CD4-positive, CD25-positive, alpha-beta regulatory T cell (primary cell): Measurements from ENCODE around the gene VIT. TPM values are rescaled to one million over a fixed set of nuclear protein-coding genes. Genes with fewer than 3 reads are reported as not detected.

Source experiments
- ATAC-seq, 2 donors: fragments of 150-1000 bp; cut with Tn5 transposase; one replicate each; pipeline ENCODE4 v1.10.0; 2021; ENCODE audit warnings: low read depth in 2 of 2, moderate number of reproducible peaks in 2 of 2, moderate library complexity in 1 of 2
- DNase-seq, 3 donors: peaks; one replicate each; pipeline versions ENCODE4 v3.0.0 to v3.0.0-alpha.2; 2012 to 2022; ENCODE audit warnings: mixed read lengths in 1 of 3
- H3K27ac ChIP-seq: one replicate; pipeline ENCODE4 v1.7.0; 2013; ENCODE audit warnings: mild to moderate bottlenecking, low read length; ENCODE audit not compliant: insufficient read depth, poor library complexity, severe bottlenecking
- H3K27me3 ChIP-seq: one replicate; pipeline ENCODE4 v1.7.0; 2013; ENCODE audit warnings: low read length; ENCODE audit not compliant: control insufficient read depth, insufficient read depth
- H3K36me3 ChIP-seq: one replicate; pipeline ENCODE4 v1.7.0; 2013; ENCODE audit warnings: mild to moderate bottlenecking, low read length, moderate library complexity; ENCODE audit not compliant: control insufficient read depth, insufficient read depth
- H3K4me1 ChIP-seq: 2 replicates; pipeline ENCODE4 v1.7.0; 2013; ENCODE audit warnings: mild to moderate bottlenecking, low read length; ENCODE audit not compliant: insufficient read depth, control insufficient read depth, poor library complexity, severe bottlenecking
- H3K4me3 ChIP-seq: one replicate; pipeline ENCODE4 v1.7.0; 2013; ENCODE audit warnings: low read depth, mild to moderate bottlenecking, low read length, moderate library complexity
- H3K9me3 ChIP-seq, 2 experiments: 1 replicate in 1 of 2; 2 replicates in 1 of 2; pipeline ENCODE4 v1.7.0; 2013; ENCODE audit warnings: low read length in 2 of 2, mild to moderate bottlenecking in 1 of 2, moderate library complexity in 1 of 2; ENCODE audit not compliant: control insufficient read depth in 2 of 2
- H3K27ac Mint-ChIP-seq, 3 donors: one replicate each; pipeline ENCODE4 v1.8.0; 2020 to 2022; ENCODE audit warnings: mild to moderate bottlenecking in 3 of 3, mixed read lengths in 3 of 3, moderate library complexity in 2 of 3
- H3K27me3 Mint-ChIP-seq: one replicate; pipeline ENCODE4 v1.8.0; 2022; ENCODE audit warnings: mild to moderate bottlenecking, mixed read lengths
- H3K36me3 Mint-ChIP-seq: one replicate; pipeline ENCODE4 v1.8.0; 2020; ENCODE audit warnings: mixed read lengths
- H3K4me1 Mint-ChIP-seq, 4 donors: one replicate each; pipeline ENCODE4 v1.8.0; 2020 to 2022; ENCODE audit warnings: mixed read lengths in 4 of 4, mild to moderate bottlenecking in 1 of 4
- H3K4me3 Mint-ChIP-seq, 4 donors: one replicate each; pipeline ENCODE4 v1.8.0; 2020 to 2022; ENCODE audit warnings: mild to moderate bottlenecking in 4 of 4, mixed read lengths in 4 of 4, moderate library complexity in 3 of 4
- H3K9me3 Mint-ChIP-seq, 7 donors: one replicate each; pipeline ENCODE4 v1.8.0; 2020 to 2022; ENCODE audit warnings: mixed read lengths in 7 of 7, mild to moderate bottlenecking in 3 of 7, moderate library complexity in 2 of 7
- polyA plus RNA-seq, 4 donors: library from polyadenylated mRNA; unstranded; fragments of 300-500 nt; fragmentation: Illumina TruSeq; gene quantifications; one replicate each; pipeline ENCODE4 v1.2.3, GENCODE V29; 2021
- total RNA-seq: library from RNA; stranded (reverse); gene quantifications from one replicate; pipeline ENCODE4 v1.2.3, GENCODE V29; 2022

Gene VIT
- total and polyA plus RNA-seq, 5 donors from 2014 or later, result not detected

DNA sequence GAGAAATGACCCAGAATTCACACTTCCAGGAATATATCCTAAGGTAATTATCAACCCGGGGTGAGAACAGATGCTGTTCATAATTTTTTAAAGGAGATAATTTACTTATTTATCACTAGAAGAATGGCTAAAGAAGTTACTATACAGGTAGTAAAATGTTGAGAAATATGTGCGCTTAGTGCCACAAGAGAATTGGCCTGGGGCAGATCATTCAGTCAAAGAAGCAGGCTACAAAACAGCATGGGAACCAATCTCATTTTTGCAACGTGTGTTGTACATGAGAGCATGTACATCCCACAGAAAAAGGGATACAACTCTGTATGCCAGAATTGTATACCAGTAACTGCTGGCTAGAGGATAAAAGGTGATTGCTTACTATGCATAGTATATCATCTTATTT is 75.2 kb downstream of the VIT start:
- H3K4me3 ChIP-seq, result no peak overlapping the region
- H3K4me1 ChIP-seq, result no peaks in the 10 kb centered on the region
- no peak overlapping the region for H3K27ac ChIP-seq
- no peaks in the 10 kb centered on the region for H3K9me3 ChIP-seq
- no peak for DNase-seq
- ATAC-seq, result no peak
- Mint-ChIP-seq H3K4me1 (no peaks in the 10 kb centered on the region), H3K4me3 (no peak overlapping the region), H3K27me3 (peaks cover 13% of the 10 kb centered on the region), H3K27ac (no peak overlapping the region), H3K9me3 (peaks cover 0 to 2% (median 0%) of the 10 kb centered on the region in 7 donors), H3K36me3 (no peaks in the 10 kb centered on the region)
- no peaks in the 10 kb centered on the region for H3K27me3 ChIP-seq
- H3K36me3 ChIP-seq, result no peaks in the 10 kb centered on the region

DNA sequence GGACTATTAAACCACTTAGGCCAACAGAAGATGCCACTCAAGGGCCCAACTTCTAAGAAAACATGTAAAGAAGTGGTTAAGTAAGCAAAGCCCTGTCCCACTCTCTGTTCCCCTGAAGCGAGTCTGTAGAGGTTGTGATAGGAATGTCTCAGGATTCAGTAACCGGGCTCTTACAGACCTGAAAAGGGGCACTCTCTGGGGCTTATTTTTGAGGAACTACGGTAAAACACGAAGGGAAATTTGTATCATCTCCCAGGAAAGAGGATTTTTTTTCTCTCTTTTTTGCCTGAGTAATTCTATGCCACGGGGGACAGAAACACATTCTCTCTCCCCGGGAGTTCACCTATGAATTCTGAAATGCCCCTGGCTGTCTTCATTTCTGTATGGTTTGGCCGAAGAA is 77.4 kb downstream of the VIT start:
- H3K27ac Mint-ChIP-seq, result no peak overlapping the region

DNA sequence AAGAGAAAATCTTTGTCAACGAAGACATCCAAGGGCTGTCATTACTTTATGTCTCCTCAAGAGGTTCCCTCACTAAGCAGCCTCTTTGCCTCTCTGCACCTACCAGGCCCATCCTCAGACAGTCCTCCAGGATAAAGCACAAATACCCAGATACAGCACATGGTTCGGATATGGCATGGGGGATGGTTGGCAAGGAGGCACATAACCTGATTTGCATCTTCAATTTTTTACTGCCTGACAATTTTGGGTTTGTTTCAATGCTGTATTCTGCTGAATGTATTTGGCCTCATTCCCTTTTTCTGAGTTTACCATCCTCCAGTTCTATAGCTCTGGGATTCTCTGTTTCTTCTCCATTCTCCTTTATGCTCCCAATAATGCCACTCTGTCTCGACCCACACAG is 78.8 kb downstream of the VIT start:
- Histone ChIP-seq H3K9me3 (no peaks in the 10 kb centered on the region), H3K4me1 (no peaks in the 10 kb centered on the region), H3K36me3 (no peaks in the 10 kb centered on the region), H3K4me3 (no peak overlapping the region), H3K27me3 (no peaks in the 10 kb centered on the region), H3K27ac (no peak overlapping the region)
- Mint-ChIP-seq H3K9me3 (peaks cover 0 to 2% (median 0%) of the 10 kb centered on the region in 7 donors), H3K27ac (no peak overlapping the region), H3K4me1 (no peaks in the 10 kb centered on the region), H3K36me3 (no peaks in the 10 kb centered on the region), H3K4me3 (no peak overlapping the region), H3K27me3 (peaks cover 9% of the 10 kb centered on the region)
- DNase-seq (no peak), ATAC-seq (no peak)

More for the DNA sequence above, 77.4 kb downstream of the VIT start:
- peaks cover 0 to 2% (median 0%) of the 10 kb centered on the region in 7 donors for H3K9me3 Mint-ChIP-seq
- Histone ChIP-seq H3K4me3 (no peak overlapping the region), H3K9me3 (no peaks in the 10 kb centered on the region), H3K27me3 (no peaks in the 10 kb centered on the region), H3K4me1 (no peaks in the 10 kb centered on the region), H3K27ac (no peak overlapping the region), H3K36me3 (no peaks in the 10 kb centered on the region)
- no peaks in the 10 kb centered on the region for H3K4me1 Mint-ChIP-seq
- H3K27me3 Mint-ChIP-seq, result peaks cover 9% of the 10 kb centered on the region
- no peaks in the 10 kb centered on the region for H3K36me3 Mint-ChIP-seq
- ATAC-seq (no peak), DNase-seq (no peak)
- H3K4me3 Mint-ChIP-seq, result no peak overlapping the region

GRCh38 chr2:36775806-36776205 is 79.3 kb downstream of the VIT start:
- Mint-ChIP-seq H3K27me3 (peaks cover 9% of the 10 kb centered on the region), H3K27ac (no peak overlapping the region), H3K9me3 (peaks cover 0 to 2% (median 0%) of the 10 kb centered on the region in 7 donors), H3K4me3 (no peak overlapping the region), H3K4me1 (no peaks in the 10 kb centered on the region), H3K36me3 (no peaks in the 10 kb centered on the region)
- H3K27me3 ChIP-seq, result no peaks in the 10 kb centered on the region
- no peaks in the 10 kb centered on the region for H3K9me3 ChIP-seq
- H3K36me3 ChIP-seq, result no peaks in the 10 kb centered on the region
- no peak for ATAC-seq
- no peaks in the 10 kb centered on the region for H3K4me1 ChIP-seq
- H3K4me3 ChIP-seq, result no peak overlapping the region
- no peak overlapping the region for H3K27ac ChIP-seq
- no peak for DNase-seq

DNA sequence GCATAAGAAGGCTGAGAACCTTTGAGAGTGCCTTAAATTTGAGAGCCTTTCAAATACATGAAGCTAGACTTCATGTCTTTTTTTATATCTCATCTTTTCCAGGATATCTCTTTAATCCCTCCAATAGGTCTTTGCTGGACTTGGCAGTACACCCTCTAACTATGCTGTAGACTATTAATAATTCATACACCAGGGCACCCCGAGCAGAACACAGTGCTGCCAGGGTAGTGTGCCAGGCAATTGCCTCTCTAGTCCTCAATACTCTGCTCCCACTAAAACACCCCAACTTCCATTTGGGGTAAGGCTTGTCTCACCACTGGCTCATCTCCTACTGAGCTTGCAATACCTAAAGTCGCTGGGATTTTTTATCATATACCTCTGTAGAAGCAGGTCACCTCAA is 80.8 kb downstream of the VIT start:
- Histone ChIP-seq H3K27me3 (no peaks in the 10 kb centered on the region), H3K36me3 (no peaks in the 10 kb centered on the region), H3K4me1 (no peaks in the 10 kb centered on the region), H3K4me3 (no peak overlapping the region), H3K27ac (no peak overlapping the region), H3K9me3 (no peaks in the 10 kb centered on the region)
- H3K4me1 Mint-ChIP-seq, result no peaks in the 10 kb centered on the region
- DNase-seq, result no peak
- H3K27me3 Mint-ChIP-seq, result peaks cover 20% of the 10 kb centered on the region
- peaks cover 0 to 2% (median 0%) of the 10 kb centered on the region in 7 donors for H3K9me3 Mint-ChIP-seq
- no peak for ATAC-seq
- H3K27ac Mint-ChIP-seq, result no peak overlapping the region
- H3K36me3 Mint-ChIP-seq, result no peaks in the 10 kb centered on the region
- no peak overlapping the region for H3K4me3 Mint-ChIP-seq

DNA sequence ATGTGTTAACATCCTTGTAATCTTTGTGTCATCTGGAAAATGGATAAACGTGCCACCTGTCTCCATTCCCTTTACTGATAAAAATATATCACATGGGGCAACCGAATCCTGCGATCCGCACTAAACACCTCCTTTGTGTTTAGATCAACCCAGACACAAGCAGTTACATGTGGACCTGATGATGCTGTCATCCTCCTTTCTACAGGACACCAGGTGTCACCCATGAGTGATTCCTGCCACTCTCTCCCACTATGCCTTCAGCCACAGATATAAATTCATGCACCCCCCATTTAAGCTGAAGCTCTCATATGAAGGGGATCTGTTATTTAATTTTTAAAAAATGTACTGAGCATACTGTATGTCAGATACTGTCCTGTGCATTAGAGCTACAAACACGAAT is 81.3 kb downstream of the VIT start:
- no peak for DNase-seq
- Histone ChIP-seq H3K9me3 (no peaks in the 10 kb centered on the region), H3K4me1 (no peaks in the 10 kb centered on the region), H3K27ac (no peak overlapping the region), H3K27me3 (no peaks in the 10 kb centered on the region), H3K36me3 (no peaks in the 10 kb centered on the region), H3K4me3 (no peak overlapping the region)
- H3K4me1 Mint-ChIP-seq, result no peaks in the 10 kb centered on the region
- H3K4me3 Mint-ChIP-seq, result no peak overlapping the region
- no peaks in the 10 kb centered on the region for H3K36me3 Mint-ChIP-seq
- H3K27ac Mint-ChIP-seq, result no peak overlapping the region
- peaks cover 0 to 2% (median 0%) of the 10 kb centered on the region in 7 donors for H3K9me3 Mint-ChIP-seq
- ATAC-seq, result no peak
- peaks cover 21% of the 10 kb centered on the region for H3K27me3 Mint-ChIP-seq

GRCh38 chr2:36779462-36779861 is 83.0 kb downstream of the VIT start:
- H3K27me3 Mint-ChIP-seq, result peaks cover 13% of the 10 kb centered on the region
- ATAC-seq, result no peak
- peaks cover 0 to 2% (median 0%) of the 10 kb centered on the region in 7 donors for H3K9me3 Mint-ChIP-seq
- H3K4me1 Mint-ChIP-seq, result no peaks in the 10 kb centered on the region
- Histone ChIP-seq H3K36me3 (no peaks in the 10 kb centered on the region), H3K4me3 (no peak overlapping the region), H3K9me3 (no peaks in the 10 kb centered on the region), H3K27ac (no peak overlapping the region), H3K27me3 (peaks cover 3% of the 10 kb centered on the region), H3K4me1 (no peaks in the 10 kb centered on the region)
- H3K36me3 Mint-ChIP-seq, result no peaks in the 10 kb centered on the region
- no peak overlapping the region for H3K27ac Mint-ChIP-seq
- no peak overlapping the region for H3K4me3 Mint-ChIP-seq
- no peak for DNase-seq

DNA sequence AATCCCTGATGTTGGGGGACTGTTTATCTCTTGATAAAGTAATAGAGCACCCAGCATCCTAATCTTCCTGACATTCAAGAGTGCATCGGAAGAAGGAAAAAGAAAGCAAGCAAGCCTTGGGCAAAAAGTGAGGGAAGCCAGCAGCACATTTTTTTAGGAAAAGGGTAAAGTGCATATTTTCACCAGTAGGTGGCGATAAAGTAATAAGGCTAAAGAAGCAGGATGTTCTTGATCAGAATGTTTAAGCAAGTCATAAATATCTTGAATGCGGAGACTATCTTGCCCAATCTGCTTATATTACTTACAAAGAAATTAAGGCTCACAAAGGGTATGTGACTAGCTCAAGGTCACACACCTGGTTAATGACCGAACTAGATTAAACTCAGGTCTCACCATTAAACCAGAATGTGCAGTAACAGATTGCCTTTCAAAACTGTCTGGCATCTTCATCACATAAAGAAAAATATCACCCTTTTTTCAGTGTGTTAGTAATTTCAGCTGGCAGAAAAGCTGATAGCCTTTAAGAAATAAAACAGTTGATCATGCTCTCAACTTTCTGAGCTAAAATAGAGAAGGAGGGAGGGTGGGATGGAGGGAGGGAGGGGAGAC is 83.8 kb downstream of the VIT start:
- Histone ChIP-seq H3K27ac (no peak overlapping the region), H3K4me1 (no peaks in the 10 kb centered on the region), H3K9me3 (no peaks in the 10 kb centered on the region), H3K4me3 (no peak overlapping the region), H3K27me3 (peaks cover 7% of the 10 kb centered on the region), H3K36me3 (no peaks in the 10 kb centered on the region)
- peak in 1 of 2 donors; percentile 36 for ATAC-seq
- Mint-ChIP-seq H3K4me1 (peaks cover 0 to 3% (median 1%) of the 10 kb centered on the region in 4 donors), H3K27me3 (peaks cover 13% of the 10 kb centered on the region), H3K36me3 (no peaks in the 10 kb centered on the region), H3K9me3 (peaks cover 0 to 2% (median 0%) of the 10 kb centered on the region in 7 donors), H3K4me3 (no peak overlapping the region), H3K27ac (peak overlapping the region in 1 of 3 donors; percentile 65)
- peak in 2 of 3 donors; percentile 50 to 58 for DNase-seq
